Activated CD8-positive, alpha-beta memory T cell treated with anti-CD3 and anti-CD28 coated beads, Interleukin-2, amount 50 U/mL, for 48 hours (primary cell): Measurements from ENCODE around the gene RAD51B.
A peak's percentile ranks its signal among the peaks of the same experiment; 100 is the strongest.
"Not testable (repeated sequence)": the region's sequence is repeated elsewhere in the genome, so short reads cannot be mapped to it uniquely, and the experiment has no call there.

Experiments
- DNase-seq: peaks from one replicate; pipeline ENCODE4 v3.0.0-alpha.2; 2020

The RAD51B gene

DNA sequence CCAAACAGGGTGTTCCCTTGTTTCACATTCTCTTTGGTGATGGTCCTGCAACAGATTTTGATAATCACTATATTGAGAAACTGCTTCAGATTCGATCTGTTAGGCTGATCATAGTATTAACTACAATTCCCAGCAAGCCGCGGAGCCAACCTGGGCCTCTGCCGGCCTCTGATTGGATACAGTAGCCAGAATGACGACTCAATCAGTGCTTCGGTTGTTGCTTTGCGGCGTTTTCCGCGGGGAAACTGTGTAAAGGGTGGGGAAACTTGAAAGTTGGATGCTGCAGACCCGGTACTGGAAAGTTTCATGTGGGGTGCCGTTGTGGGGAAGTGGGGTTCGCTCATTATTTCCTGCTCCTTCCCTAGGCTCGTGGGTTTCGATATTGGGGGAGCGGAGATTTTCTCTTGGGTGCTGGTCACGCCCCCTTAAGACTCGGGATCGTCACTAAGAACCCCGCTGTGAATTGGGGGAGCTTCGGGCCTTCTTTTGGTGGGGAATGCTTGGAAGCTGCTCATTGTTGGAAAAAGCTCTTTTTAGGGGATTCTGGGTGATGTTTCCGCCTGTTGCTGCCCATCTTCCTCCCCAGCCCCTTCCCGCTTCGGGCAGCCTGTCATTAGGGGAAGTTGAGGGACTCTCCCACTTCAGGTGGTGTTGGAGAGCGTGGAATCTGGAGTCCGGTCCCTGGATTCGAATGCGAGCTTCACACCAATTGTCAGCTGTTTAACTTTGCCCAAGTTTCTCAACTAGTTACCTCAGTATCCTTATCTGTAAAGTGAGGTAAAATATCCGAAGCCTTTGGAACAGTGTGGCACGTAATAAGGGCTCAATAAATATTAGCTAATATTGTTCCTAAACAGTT is at the start of gene RAD51B:
TSS of gene RAD51B (plus strand) at position 217 of the 859 bp plus-strand sequence.
- DNase-seq, result peak; percentile 89

DNA sequence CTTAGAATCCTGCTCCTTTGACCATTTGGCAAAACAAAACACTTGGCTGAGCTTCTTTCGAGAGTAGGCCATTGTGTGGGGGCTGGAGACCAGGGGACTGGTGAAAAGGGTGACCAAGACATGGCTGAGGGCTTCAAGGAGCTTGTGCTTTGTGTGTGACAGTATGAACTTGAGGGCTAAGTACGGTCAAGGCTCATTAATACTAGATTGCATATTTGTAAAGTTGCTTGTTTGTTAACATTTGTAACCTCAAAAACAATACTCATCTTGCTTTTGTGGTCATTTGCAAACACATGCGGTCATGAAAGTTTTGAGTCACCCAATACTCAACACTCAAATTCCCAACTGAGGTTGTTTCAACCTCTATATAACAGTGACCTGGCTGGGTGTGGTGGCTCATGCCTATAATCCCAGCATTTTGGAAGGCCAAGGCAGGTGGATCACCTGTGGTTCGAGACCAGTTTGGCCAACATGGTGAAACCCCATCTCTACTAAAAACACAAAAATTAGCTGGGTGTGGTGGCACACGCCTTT is 45.7 kb upstream of the RAD51B start:
- no peak for DNase-seq

DNA sequence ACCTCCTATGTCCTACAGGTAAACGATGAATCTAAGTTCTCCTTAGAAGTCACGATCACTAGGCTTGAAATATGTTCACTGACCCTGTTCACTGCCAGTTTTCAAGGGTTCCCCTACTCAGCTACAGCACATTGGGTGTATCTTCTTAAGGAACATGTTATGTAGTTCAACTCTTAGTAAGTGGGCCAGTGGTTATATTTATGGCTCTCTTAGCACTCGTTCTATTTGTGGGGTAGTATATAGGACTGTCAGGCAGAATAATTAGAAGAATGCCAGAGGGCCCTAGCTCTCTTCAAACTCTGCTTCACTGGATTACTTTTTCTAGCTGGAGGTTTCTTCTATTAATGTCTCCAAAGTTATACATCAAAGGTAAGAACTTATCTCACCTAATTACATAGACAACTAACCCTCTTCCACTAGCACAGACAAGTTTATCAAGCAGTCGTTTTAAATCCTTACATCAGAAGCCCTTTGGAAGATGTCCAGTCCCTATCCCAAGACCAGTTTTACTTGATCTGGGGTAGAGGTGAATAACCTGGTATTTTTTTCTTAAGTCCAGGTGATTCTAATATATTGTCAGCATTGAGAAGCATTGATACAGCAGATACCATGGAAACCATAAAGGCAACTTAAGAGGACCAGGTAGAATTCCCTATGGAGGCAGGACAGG is 42.8 kb upstream of the RAD51B start:
- DNase-seq, result no peak

DNA sequence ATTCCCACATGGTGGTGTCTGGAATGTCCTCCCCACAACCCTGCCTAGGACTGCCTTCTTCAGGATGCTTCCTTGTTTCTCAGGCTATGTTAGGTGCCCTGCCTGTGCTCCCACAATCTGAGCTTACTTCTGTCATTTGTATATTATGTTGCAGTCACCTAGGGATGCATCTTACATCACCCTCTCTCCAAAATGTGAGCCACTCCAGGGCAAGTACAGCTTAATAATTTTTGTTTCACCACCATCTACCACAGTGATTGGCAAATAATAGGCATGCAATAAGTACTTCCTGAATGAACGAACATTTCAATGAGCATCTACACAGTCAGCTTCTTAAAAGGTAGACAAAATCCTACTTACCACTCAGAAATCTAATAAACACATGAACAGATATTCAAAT is 40.8 kb upstream of the RAD51B start:
- DNase-seq, result no peak

DNA sequence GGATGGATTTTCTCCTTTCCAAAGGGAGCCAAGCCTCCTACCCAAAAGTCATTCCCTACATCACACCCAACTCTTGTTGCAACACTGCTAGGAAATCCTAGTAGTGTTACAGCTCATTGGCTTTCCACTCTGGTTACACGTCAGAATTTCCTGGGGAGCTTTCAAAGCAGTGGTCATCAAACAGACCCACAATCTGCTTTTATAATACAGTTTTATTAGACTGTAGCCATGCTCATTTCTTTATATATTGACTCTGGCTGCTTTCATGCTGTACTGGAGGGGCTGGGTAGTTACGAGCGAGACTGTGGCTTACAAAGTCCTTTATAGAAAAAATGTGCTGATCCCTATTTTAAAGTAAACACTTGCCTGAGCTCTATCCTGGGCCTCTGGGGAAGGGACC is 37.5 kb upstream of the RAD51B start:
- no peak for DNase-seq

DNA sequence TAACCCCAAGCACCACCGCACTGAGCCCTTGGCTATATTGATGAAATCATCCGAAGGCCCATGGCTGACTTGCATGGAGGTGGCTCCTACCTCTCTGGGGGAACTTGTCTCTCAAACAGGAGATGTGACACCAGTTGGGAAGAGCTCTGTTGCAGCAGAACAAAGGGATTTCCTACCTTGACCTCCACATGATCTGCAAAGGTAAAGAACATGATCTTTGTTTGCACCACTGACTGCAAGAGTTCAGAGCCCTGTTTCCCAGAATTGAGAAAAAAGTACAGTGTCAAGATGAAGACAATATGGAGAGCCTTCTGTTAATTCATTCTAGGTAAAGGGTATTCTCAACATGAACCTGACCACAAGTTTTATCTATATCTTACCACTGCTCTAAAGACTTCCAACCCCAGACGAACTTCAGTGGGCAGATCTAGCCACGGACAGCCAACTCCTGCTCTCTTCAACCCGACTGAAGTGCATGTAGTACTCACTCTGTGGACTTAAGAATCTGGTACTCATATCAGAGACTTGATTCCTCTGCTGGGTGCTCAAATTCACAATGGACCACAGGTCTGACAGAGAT is 35.2 kb upstream of the RAD51B start:
- no peak for DNase-seq

DNA sequence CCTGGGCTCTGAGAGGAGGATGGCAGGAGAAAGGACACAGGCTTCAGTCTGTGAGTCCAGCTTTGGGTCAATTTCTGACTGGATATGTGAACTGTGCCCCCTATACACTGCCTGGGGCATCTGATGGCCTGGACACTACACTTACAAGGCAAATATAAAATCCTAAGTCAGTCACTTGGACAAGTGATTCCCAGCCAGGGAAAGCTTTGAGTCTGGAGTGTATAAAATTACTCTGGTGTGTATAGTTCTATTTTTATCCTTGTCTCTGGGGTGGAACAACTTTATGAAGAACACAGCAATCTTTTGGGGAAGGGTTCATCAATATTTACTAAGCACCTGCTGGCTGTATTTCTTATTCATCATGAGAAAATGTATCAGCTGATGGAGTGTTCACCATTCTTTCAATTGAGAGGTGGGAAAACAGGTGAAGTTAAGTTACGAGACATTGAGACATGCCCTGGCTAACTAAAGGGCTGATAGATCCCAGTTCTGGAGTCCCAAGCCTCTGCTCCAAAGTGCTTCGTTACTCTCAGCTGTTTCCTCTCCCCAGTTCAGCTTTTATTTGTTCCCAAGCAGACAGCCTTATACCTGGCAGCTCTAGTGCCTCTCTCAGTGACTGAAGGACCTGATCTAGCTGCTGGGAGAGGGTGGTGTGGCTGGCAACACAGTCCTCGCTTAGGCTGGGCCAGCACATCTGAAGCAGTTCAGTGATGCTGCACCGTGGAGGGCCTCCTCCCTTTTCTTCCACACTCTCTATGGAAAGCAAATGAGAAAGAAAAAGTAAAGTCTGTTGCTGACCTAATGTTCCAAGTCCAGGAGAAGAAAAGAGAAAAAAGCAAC is 34.1 kb upstream of the RAD51B start:
- no peak for DNase-seq

DNA sequence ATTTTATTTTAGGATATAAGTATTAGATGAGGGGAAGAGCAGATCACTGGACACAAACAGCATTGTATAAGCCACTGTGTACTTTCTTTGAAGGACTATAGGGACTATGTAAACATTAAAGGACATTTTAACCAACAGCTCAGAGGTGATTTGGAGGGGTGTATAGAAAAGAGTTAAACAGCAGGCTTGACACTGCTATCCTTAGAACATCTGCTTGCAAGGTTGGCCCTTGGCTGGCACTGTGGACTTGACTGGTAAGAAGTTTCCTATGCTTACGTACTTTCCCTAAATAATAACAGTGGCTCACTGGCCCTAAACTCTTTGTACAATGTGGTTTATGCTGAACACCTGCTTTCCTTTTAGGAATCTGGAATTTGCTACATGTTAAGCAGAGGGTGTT is 31.9 kb upstream of the RAD51B start:
- DNase-seq, result no peak

DNA sequence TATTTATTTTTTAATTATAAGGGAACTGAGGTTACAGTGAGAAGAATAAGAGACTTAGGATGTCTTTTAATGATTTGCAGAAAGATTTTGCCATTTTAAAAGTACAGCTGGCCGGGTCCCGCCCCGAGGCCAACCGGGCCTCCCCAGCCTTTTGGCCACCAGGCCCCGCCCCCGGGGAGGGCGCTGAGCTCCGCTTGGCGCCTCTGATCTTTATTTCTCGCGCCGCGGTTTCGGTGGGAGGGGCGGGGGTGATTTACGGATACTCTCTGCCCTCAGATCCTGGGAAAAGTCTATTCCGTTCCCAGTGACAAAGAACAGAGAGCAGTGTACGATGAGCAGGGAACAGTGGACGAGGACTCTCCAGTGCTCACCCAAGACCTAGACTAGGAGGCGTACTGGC is 20.8 kb upstream of the RAD51B start:
- DNase-seq, result no peak

DNA sequence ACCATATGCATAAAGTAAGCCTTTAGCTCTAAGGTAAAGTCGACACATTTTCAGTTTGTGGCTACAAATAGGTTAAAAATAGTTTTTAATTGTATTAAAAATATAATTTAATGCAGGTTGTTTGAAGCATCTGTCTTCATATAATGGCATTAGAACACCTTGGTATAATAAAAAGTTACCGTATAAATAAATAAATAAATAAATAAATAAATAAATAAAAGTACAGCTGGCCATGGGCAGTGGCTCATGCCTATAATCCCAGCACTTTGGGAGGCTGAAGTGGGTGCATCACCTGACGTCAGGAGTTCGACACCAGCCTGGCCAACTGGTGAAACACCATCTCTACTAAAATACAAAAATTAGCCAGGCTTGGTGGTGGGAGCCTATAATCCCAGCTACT is 18.8 kb upstream of the RAD51B start:
- DNase-seq, result no peak

DNA sequence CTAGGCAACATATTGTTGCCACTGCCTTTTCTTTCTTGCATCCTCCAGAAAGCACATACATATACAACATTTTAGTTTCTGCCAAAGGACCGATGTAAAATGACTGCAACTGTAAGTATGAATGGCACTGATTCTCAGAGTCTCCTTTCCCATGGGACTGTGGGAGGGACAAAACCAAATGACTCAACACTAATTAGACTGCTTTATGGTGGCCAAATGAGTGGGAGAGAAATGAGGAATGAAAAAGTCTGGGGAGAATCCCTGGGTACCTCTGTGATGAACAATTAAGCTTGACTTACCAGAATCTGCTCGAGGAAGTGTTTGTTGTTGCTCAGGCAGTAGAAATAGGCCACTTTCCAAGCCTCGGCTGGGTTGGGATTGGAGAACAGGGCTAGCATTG is 13.3 kb upstream of the RAD51B start:
- no peak for DNase-seq

DNA sequence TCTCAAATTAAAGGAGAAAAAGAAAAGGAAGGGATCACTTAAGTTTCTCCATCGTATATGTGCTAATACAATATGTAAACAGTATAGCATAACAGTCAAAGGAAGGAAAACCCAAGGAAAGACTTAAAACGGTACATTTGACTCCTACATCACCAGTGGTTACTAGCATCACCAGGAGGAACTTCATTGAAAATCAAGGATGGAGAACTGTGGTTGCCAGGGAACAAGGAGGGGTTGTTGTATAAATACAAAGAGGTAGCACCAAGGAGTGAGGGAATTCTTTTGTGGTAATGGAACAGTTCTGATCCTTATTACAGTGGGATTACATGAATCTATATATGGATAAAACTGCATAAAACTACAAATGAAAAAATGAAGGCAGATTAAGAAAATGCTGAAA is 4.8 kb upstream of the RAD51B start:
- DNase-seq, result no peak

DNA sequence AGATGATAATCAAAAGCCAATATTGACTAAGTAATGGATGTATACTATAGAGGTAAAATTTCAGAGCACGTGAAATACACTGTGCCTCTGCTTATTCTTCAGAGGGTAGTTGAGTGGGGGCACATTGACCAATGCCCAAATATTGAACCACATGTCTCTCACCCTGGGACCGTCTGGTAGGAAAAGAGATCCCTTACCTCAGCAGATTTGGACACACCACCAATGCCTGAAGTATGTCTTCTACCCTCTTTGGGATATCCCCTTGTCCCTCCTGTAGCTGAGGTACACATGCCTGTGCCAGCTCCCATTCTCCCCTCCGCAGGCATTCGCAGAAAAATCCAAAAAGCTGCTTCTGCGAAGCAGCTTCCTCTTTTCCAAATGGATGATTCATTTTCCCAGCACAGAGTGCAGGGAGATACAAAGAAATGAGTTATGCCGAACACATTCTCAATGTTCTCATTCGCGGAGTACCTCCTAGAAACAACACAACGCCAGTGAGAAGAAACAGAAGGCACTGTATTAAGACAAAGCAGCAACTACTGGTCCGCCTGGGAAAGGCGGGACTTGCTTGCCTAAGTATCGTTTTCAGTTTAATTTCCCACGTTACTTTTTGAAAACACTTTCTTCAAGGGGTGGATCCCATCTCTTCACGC is 3.9 kb upstream of the RAD51B start:
- DNase-seq, result no peak

DNA sequence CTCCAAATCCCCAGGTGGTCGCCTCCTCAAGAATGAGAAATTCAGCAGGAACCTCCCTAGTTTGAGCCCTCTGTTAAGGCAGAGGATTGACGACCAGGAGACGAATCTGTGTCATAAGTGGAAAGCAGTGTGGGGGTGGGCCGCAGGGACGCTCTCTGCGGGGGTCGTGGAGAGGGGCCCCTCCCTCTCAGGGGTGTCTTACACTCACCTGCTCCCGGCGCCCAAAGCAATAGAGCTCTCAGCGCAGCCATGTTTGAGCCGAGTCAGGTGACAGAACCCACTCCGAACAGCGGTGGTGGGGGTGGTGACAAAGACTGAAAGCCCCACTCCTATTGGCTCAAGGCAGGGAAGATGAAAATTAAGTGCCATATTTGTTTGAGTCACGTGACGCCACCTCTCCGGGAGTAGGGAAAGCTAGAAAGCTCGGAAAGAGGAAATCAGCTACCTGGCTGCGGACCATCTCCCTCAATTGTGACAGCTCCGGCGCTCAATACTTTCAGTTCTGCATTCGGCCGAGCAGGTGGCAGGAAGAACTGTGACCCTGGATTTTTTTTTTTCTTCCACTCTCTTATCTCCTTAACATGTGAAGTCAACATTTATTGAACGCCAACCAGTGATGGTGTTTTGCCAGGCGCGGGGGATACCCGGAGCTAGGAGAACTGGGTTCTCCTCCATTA is 3.1 kb upstream of the RAD51B start, which contains the start of gene ZFYVE26:
TSS of gene ZFYVE26 (minus strand) at position 265 of the 677 bp plus-strand sequence. CDS start 627 bp downstream, outside the sequence.
- DNase-seq, result peak; percentile 87

DNA sequence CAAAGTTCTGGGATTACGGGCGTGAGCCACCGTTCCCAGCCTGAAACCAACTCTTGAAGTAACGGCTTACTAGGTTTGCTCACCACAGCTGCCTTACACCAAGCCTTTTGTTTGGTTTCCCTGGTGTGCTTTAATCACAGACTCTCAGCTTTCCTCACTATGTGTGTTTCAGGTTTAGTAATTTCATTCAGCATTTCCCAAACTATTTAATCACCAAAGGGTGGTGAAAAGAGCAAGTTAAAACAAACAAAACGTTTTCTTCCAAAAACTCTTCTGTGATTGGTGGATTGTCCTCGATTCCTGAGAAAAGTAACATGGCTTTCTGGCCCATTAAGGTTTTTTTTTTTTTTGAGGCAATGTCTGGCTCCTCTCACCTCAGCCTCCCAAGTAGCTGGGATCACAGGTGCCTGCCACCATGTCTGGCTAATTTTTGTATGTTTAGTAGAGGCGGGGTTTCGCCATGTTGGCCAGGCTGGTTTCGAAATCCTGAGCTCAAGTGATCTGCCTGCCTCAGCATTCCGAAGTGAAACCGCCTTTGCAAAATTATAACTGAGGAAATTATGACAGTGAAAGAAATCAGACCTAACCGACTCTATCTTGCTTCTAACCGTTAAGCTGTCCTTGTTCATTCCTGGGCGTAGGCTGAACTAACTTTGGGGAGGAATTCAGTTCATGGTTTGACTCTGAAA is 1.7 kb upstream of the RAD51B start:
- DNase-seq, result no peak

DNA sequence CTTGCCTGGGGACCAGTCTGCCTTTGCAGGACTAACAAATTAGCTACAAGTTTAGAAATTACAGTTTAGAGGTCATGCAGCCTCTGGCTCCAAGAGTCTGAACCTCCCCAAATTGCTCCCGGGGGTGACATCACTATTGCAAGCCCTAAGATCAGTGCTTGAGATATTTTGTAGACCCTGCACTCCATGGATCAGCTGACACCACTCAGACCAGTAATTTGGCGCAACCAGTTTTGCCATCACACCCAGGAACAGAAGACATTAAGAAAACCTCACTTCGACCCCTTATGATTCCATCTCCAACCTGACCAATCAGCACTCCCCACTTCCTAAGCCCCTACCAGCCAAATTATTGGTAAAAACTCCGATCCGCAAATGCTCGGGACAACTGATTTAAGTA is 1.1 kb upstream of the RAD51B start:
- not testable (repeated sequence) for DNase-seq

DNA sequence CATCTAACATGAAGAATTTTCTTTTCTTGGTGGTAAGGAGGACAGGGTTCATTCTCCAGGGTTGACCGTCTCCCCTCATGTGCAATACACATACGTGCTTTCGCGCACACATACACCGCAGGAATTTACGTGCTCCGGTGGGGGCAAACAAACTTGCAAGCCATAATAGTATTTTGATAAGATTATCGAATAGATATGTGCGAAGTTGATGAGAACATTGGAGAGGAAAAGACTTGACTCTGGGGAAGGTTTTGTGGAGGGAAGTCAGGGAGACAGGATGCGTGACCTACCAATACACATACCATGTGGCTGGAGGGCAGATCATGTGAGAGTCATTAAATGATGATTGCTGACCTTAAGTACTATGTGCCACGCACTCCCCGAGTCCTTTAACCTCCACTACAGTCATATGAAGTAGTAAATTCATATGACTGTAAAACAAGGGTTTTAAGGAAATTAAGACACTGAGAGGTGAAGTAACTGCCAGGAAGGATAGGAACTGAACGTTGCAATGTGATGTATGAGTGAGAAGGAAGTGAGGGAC is 921 bp downstream of the RAD51B start:
- no peak for DNase-seq

DNA sequence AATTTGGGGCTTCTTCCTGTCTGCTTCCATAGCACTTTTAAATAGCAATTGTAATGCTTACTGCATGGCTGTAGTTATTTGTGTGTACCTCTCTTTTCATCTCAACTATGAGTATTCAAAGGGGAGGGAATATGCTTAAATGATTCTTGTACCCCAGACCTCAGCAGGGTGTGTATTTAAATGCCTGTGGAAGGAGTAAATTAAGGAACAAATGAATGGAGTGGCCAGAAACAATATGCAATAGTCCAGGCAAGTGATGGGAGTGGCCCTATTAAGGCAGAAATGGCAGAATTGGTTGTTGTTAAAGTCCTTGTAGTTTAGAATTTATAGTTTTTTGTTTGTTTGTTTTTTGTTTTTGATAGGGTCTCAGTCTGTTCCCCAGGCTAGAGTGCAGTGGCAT is 1.5 kb downstream of the RAD51B start:
- no peak for DNase-seq

DNA sequence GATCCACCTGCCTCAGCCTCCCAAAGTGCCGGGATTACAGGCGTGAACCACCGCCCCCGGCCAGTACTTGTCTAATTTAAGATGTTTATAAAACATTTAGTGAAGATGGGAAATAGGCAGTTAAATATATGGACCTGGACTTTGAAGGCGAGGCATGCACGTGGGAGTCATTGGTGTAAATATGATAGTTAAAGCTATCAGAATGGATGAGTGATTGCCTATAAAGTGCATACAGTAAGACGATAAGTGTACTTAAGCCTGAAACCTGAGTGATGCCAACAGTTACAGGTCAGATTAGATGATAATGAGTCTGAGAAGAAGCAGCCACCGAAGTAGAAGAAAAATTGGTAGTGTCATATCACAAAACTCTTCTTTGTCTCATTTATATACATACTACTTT is 11.5 kb downstream of the RAD51B start:
- DNase-seq, result no peak

DNA sequence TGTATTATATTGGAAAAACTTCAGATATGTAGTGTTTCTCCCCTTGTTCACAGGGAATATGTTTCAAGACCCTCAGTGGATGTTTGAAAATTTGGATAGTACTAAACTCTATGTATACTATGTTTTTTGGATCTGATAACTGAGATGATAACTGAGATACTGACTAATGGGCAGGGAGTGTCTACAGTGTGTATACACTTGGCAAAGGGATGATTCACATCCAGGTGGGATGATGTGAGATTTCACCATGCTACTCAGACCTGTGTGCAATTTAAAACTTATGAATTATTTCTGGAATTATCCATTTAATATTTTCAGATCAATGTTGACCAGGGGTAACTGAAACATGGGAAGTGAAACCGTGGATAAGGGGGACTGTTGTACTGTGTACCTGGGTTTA is 13.8 kb downstream of the RAD51B start:
- no peak for DNase-seq

DNA sequence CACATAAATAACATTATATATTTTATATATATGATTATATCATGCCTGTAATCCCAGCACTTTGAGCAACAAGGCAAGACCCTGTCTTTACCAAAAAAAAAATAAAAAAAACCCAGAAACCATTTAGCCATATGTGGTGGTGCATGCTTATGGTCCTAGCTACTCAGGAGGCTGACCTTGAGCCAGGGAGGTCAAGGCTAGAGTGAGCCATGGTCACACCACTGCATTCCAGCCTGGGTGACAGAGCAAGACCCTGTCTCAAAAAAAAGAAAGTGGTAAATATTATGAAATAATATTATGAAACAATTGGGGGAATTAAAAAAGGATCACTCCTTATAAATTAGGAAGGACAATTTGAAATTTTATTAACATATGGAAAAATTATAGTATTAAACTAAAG is 16.0 kb downstream of the RAD51B start:
- no peak for DNase-seq
